Small intestine (tissue), 7 donors: ENCODE data around the gene CACNA1I. TPM values are rescaled to one million over a fixed set of nuclear protein-coding genes. Genes with fewer than 3 reads are reported as not detected.

Experiments used
- DNase-seq, 2 donors: peaks; one replicate each; pipeline versions ENCODE4 v3.0.0 to v3.0.0-alpha.2; 2013
- FAIRE-seq: peaks from 2 replicates; lab custom pipeline; 2012; peaks lifted over from hg19 to GRCh38; lab: Jason Lieb, UNC
- H3K27ac ChIP-seq, 3 donors: one replicate each; pipeline ENCODE4 v1.5.1; 2013; ENCODE audit warnings: low read length in 2 of 3, mild to moderate bottlenecking in 2 of 3, control low read depth in 1 of 3, inconsistent platforms in 1 of 3, low read depth in 1 of 3, moderate library complexity in 1 of 3
- H3K27me3 ChIP-seq, 3 donors: one replicate each; pipeline ENCODE4 v1.6.1; 2013; ENCODE audit warnings: low read length in 3 of 3, inconsistent platforms in 1 of 3; ENCODE audit not compliant: control insufficient read depth in 3 of 3, insufficient read depth in 3 of 3
- H3K36me3 ChIP-seq, 3 donors: one replicate each; pipeline ENCODE4 v1.6.1; 2013; ENCODE audit warnings: low read length in 3 of 3, inconsistent platforms in 1 of 3, low read depth in 1 of 3, mild to moderate bottlenecking in 1 of 3, moderate library complexity in 1 of 3; ENCODE audit not compliant: control insufficient read depth in 3 of 3, insufficient read depth in 2 of 3
- H3K4me1 ChIP-seq, 3 donors: one replicate each; pipeline ENCODE4 v1.6.1; 2013; ENCODE audit warnings: low read length in 2 of 3, inconsistent platforms in 1 of 3, low read depth in 1 of 3, mild to moderate bottlenecking in 1 of 3, moderate library complexity in 1 of 3; ENCODE audit not compliant: control insufficient read depth in 3 of 3, insufficient read depth in 2 of 3
- H3K4me3 ChIP-seq, 3 donors: one replicate each; pipeline ENCODE4 v1.5.1; 2013; ENCODE audit warnings: low read length in 3 of 3, control low read depth in 1 of 3, inconsistent platforms in 1 of 3, low read depth in 1 of 3, mild to moderate bottlenecking in 1 of 3, moderate library complexity in 1 of 3
- H3K9me3 ChIP-seq, 2 donors: one replicate each; pipeline ENCODE4 v1.6.1; 2013; ENCODE audit warnings: low read depth in 1 of 2, low read length in 1 of 2; ENCODE audit not compliant: control insufficient read depth in 2 of 2, insufficient read depth in 1 of 2
- WGBS, 3 donors: extraction: QIAGEN DNeasy Blood & Tissue Kit; methylation state at CpG; one replicate each; pipeline ENCODE4 v1.1.7; 2013; 5-methylcytosine and 5-hydroxymethylcytosine counted together
- polyA plus RNA-seq, 4 donors: library from polyadenylated mRNA; stranded (reverse) in 3 of 4; unstranded in 1 of 4; fragments of 200-250 nt in 3 of 4; fragments of 120-200 nt in 1 of 4; gene quantifications; one replicate each; pipeline versions ENCODE4 v1.2.1 to v1.2.3, GENCODE V29; 2013
- donor health status: healthy with polysubstance abuse.
- donor health status: control.
- donor health status: control.
- donor health status: Bipolar disorder and iron deficiency.
- donor health status: healthy.

CACNA1I gene
- polyA plus RNA-seq, 4 donors, result under 0.01 to 0.25 (median 0.18) TPM; not detected in 1

DNA sequence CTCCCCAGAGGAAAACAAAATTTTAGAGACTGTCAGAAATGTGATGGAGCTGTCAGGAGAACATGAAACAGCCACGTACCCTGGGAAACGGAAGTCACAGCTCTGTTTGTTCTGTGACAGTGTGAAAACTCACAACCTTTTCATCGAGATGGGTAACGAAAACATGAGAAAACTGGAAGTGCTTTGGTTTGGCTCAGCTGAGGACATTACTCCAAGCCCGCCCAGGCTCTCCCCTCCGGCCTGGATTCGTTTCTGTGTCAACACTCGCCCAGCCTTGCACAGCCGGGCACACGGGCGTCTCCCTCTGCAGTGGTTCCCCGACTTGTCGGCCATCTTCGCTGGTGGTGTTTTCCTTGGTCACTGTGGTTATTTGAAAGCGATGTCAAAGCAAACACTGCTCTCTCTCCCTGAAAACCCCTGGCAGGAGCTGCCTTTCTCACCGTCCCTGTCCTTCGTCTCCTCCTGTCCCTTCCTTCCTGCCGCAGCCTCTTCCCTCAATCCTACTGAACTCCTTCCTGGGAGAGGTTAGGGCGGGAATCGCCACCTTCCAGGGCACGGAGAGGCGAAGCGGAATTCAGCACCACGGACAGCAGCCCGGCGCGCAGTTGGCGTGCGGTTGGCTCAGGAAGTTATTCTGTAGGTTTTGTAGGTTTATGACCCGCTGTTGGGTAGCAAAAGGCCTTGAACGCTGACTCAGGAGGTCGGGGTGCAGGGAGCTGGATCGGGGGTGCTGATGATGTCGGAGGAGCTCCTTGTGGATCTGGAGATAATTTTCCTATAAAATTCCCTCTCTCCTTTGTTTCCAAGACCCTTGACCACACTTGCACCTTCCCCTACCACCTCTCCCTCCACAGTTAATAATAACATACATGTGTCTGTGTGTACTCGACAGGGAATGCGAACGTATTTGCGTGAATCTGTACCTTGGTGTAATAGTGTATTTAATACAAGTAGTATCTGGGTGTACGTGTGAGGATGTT, 24.9 kb upstream of the CACNA1I start:
- peak in 1 of 2 donors; percentile 75 for DNase-seq

DNA sequence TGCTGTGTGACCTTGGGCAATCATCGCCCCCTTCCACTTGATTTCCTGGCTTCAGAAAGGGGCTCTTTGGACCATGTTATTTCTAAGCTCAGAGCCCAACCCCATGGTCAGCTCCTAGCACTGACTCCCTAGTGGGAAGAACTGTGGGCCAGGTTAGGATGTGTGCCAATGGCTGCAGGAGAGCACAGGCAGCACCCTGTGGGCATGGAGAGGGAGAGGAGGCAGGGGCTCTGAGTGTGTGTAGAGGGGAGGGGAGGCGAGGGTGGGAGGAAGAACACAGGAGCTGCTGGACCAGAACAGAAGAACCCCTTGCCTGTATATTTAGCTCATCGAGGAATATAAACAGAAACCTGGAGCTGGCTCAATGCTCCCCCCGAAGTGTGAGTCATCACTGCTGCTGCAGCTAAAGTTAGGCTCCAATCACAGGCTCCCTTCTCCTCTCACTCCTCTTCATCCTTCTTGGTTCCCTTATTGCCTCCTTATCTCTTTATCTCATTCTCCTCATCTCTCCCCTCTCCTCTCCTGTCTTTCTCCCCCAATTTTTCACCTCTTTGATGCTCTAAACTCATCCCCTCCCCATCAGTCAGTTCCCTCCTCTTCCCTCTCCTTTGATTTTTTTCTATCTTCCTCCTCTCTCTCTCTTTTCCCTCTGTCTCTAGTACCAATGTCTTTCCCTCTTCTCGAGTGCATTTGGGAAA, 23.5 kb upstream of the CACNA1I start:
- no peaks in the 10 kb centered on the region for H3K4me1 ChIP-seq
- H3K36me3 ChIP-seq, result no peaks in the 10 kb centered on the region
- WGBS, 3 donors, result 36 to 59% (median 41%) methylated on average over 4 to 5 of the region's 5 CpGs
- no peak overlapping the region for H3K4me3 ChIP-seq
- no peak overlapping the region for H3K27ac ChIP-seq
- H3K27me3 ChIP-seq, result peaks cover 0 to 39% (median 0%) of the 10 kb centered on the region in 3 donors
- FAIRE-seq, result no peak
- no peak for DNase-seq
- H3K9me3 ChIP-seq, result no peaks in the 10 kb centered on the region

More for the DNA sequence above, 24.9 kb upstream of the CACNA1I start:
- FAIRE-seq, result no peak
- no peaks in the 10 kb centered on the region for H3K9me3 ChIP-seq
- H3K27ac ChIP-seq, result no peak overlapping the region
- no peaks in the 10 kb centered on the region for H3K36me3 ChIP-seq
- peaks cover 0 to 36% (median 0%) of the 10 kb centered on the region in 3 donors for H3K27me3 ChIP-seq
- H3K4me3 ChIP-seq, result no peak overlapping the region
- H3K4me1 ChIP-seq, result no peaks in the 10 kb centered on the region
- 26 to 37% (median 29%) methylated on average over 39 of the region's 39 CpGs for WGBS, 3 donors

DNA sequence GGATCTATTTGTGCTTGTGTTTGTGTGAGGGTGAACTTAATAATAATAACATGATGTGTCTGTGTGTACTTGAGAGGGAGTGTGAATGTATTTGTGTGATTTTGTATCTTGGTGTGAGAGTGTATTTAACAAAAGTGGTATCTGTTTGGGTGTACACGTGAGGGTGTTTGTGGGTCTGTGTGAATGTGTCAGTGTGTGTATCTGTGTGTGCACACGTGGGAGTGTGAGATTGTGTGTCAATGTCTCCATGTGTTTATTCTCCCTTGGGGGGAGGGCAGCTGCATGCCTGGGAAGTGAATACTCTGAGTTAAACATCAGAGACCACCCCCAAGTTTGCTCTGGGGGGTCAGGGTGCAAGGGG, 23.0 kb upstream of the CACNA1I start:
- Histone ChIP-seq H3K36me3 (no peaks in the 10 kb centered on the region), H3K4me1 (no peaks in the 10 kb centered on the region), H3K27ac (no peak overlapping the region), H3K27me3 (peaks cover 0 to 44% (median 0%) of the 10 kb centered on the region in 3 donors), H3K9me3 (no peaks in the 10 kb centered on the region), H3K4me3 (no peak overlapping the region)
- DNase-seq, result no peak
- 23 to 48% (median 44%) methylated on average over 2 of the region's 2 CpGs for WGBS, 3 donors
- no peak for FAIRE-seq

DNA sequence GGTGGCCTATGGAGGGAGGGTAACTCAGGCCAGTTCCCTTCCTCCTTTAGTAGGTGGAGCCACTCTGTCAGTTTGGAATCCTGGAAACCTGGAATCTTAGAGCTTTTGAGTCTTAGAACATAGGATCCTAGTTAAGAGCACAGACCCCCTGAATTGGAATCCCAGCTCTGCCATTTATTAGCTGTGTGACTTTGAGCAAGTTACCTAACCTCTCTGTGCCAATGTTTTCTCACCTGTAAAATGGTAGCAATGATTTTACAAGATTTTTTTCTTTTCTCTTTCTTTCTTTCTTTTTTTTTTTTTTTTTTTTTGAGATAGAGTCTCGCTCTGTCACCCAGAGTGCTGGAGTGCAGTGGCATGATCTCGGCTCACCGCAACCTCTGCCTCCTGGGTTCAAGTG, 17.1 kb upstream of the CACNA1I start:
- Histone ChIP-seq H3K27ac (no peak overlapping the region), H3K9me3 (no peaks in the 10 kb centered on the region), H3K36me3 (no peaks in the 10 kb centered on the region), H3K4me1 (no peaks in the 10 kb centered on the region), H3K4me3 (no peak overlapping the region), H3K27me3 (peaks cover 3 to 54% (median 12%) of the 10 kb centered on the region in 3 donors)
- DNase-seq, result no peak
- no peak for FAIRE-seq
- WGBS, 3 donors, result 67 to 91% (median 88%) methylated on average over 3 of the region's 3 CpGs

DNA sequence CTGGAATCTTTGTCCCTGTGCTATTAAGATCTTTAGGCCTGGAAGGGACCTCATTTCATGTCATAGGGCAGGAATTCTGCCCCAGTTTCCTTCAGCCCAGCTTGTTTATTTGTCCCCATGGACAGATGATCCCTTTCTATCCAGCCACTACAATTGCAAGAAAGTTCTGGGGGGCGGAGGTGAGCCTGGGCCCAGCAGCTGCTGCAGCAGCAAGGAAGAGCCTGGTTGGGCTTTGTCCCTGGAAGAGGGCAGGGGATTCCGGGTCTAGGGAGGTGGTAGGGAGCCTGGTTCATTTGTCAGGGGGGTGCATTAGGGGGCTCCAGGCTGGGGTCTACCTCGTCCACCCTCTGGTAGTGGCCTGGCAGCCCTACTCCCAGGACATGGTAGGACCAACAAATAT, 16.4 kb upstream of the CACNA1I start:
- Histone ChIP-seq H3K4me3 (no peak overlapping the region), H3K4me1 (no peaks in the 10 kb centered on the region), H3K27ac (no peak overlapping the region), H3K36me3 (no peaks in the 10 kb centered on the region), H3K9me3 (no peaks in the 10 kb centered on the region), H3K27me3 (peaks cover 3 to 55% (median 18%) of the 10 kb centered on the region in 3 donors)
- no peak for FAIRE-seq
- no peak for DNase-seq
- 37 to 53% (median 42%) methylated on average over 3 of the region's 3 CpGs for whole genome bisulfite sequencing, 3 donors

DNA sequence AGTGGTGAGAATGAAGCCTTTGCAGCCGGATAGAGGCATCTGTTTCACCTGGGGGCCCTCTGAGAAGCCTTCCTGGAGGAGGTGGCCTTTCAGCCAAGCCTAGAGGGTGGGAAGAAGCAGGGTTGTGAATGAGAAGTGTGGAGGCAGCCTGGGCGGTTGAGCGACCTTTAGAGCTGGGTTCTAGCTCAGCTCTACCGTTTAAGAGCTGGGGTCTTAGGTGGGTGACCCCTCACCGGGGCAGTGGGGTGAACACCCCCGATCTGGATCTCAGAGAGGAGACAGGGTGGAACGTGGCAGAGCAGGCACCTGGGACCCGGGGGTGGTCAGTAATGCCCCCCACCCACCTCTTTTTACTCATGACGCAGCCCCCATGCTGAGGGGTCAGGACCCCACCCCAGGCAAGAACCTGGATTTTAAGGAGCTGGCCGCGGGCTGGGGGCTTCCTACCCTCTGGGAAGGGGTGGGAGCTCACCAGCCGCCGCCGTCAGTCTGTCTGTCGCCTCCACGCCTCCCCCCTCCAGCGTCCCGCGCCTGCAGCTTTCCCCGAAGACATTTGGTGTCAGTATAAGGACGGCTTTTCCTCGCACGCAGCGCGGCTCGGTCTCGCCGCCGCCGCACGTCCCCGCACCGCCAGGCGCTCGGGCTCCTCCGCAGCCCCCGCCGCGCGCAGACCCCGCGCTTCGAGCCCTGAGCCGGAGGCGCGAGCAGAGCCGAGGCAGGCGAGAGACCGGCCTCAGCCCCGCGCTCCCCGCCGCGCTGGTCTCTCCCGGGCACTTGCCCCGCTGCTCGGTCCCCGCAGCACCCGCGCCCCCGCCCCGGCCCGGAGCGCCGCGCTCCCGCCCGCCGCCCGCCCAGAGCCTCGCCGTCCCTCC, 13.3 kb upstream of the CACNA1I start:
- DNase-seq (peak in 1 of 2 donors; percentile 43), FAIRE-seq (no peak)
- 6 to 10% (median 6%) methylated on average over 43 to 72 of the region's 72 CpGs for WGBS, 3 donors
- H3K36me3 ChIP-seq, result no peaks in the 10 kb centered on the region
- H3K27ac ChIP-seq, result no peak overlapping the region
- H3K4me3 ChIP-seq, result peak overlapping the region in 1 of 3 donors; percentile 27
- H3K4me1 ChIP-seq, result no peaks in the 10 kb centered on the region
- H3K9me3 ChIP-seq, result no peaks in the 10 kb centered on the region
- H3K27me3 ChIP-seq, result peaks cover 3 to 68% (median 21%) of the 10 kb centered on the region in 3 donors

DNA sequence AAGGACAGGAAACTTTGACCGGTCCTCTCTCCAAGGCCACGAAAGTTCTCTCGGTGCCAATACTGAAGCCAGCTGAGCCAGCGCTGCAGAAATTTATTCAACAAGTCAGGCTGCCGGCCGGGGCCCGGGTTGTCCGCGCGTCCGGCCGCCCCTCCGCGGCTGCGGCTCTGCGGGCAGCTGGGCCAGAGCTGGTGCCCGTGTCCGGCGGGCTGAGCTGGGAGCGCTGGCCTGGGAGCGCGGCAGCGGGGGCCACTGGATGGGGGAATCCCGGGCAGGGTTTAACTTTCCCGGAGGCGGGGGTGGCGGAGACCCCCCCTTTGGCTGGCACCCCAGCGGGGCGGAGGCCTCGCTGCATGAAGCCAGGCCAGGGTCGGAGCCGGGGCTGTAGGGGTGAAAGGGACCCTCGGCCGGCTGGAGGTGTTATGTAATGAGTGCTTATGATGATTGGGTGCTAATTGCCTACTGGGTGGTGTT, 12.3 kb upstream of the CACNA1I start:
- no peak for FAIRE-seq
- no peak overlapping the region for H3K4me3 ChIP-seq
- no peaks in the 10 kb centered on the region for H3K36me3 ChIP-seq
- H3K9me3 ChIP-seq, result no peaks in the 10 kb centered on the region
- WGBS, 3 donors, result 11 to 17% (median 15%) methylated on average over 33 to 34 of the region's 34 CpGs
- H3K27me3 ChIP-seq, result peaks cover 3 to 64% (median 21%) of the 10 kb centered on the region in 3 donors
- DNase-seq, result no peak
- H3K27ac ChIP-seq, result no peak overlapping the region
- H3K4me1 ChIP-seq, result no peaks in the 10 kb centered on the region
